ENCODE measurements around the gene ALX4. TPM values are rescaled to one million over a fixed set of nuclear protein-coding genes. Genes with fewer than 3 reads are reported as not detected.

The ALX4 gene
- polyA plus RNA-seq, 2 of the 4 experiments (the other 2 are of a cell fraction) = 1.00 to 5.6 TPM

DNA sequence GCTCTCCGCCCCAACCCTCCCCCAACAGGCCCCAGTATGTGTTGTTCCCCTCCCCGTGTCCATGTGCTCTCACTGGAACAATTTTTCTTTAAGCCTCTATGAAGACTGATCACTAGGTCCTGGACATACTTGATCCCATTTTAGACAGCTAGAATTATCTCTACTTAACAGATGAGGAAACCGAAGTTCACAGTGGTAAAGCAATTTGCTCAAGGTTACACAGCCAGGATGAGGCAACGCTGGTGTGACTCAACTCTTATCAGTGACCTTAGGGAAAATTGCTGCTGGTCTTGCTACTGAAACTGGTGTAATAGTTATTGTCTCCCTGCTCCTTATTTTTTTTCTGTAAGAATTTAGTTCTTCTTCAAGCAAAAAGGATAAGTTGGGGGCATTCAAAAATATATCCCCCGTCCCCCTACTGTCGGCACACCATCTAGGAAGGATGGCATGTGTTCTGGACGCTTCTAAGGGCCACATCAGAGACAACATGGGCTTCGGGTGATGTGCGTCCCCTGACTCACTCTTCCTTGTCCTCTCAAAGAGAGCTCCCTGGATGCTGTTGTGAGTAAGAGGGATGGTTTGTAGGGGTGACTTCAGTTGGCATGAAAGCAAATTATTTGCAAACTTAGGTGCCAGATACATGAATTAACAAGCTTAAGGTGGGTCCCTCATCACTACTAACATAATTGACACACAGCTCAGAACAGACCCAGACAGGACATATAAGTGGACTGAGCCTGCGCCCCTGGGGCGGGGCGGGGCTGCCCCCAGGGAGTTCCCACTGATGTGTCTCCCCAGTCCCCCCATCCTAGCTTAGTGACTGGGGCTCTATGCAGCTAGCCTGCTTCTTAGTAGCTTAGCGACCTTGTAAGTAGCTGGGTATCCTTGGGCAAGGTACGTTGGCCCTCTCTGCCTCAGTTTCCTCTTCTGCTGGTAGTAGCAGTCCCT is 23.6 kb upstream of the ALX4 start:
- peak overlapping the region; percentile 26 for H3K4me2 ChIP-seq
- POLR2A ChIA-PET = no interaction called here
- CTCF ChIA-PET = interaction anchor here (0.9 to 1.7 kb wide), 7 partner anchors 9 to 224 kb away, joined by 3 to 6 read pairs (median 3); no protein-coding TSS in a partner anchor
- H3K9me3 ChIP-seq = no peaks in the 10 kb centered on the region
- H3K4me3 ChIP-seq = no peak overlapping the region
- DNase-seq (ENCODE audit: low read depth in 1 of 2, low spot score in 1 of 2) (peak in 1 of 2 experiments; percentile 43), FAIRE-seq (no peak), ATAC-seq (peak; percentile 51 to 66; a peak in 3 of 6 replicates)
- H3K4me1 ChIP-seq = peaks cover 11% of the 10 kb centered on the region; the same call in 2 of the 3 replicates
- peak overlapping the region in 1 of 2 experiments; percentile 61; a peak in 2 of 6 replicates for H3K27ac ChIP-seq
- TF ChIP-seq, protein P1, sequence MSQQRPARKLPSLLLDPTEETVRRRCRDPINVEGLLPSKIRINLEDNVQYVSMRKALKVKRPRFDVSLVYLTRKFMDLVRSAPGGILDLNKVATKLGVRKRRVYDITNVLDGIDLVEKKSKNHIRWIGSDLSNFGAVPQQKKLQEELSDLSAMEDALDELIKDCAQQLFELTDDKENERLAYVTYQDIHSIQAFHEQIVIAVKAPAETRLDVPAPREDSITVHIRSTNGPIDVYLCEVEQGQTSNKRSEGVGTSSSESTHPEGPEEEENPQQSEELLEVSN (IDR thresholded peaks at IDR 0.05; ENCODE audit: borderline replicate concordance, low read depth) = no peak
- TF ChIP-seq CEBPB (IDR thresholded peaks at IDR 0.05) (peak; percentile 75 to 84), HEYL (CRISPR knock-in tag; IDR thresholded peaks at IDR 0.05) (no peak), FOSL2 (IDR thresholded peaks at IDR 0.05) (peak; percentile 50; the same call in 1 of the 2 replicates), FOSL2 (CRISPR knock-in tag; IDR thresholded peaks at IDR 0.05) (peak; percentile 42), RFX5 (IDR thresholded peaks at IDR 0.05) (no peak)
- TF ChIP-seq, protein P2, sequence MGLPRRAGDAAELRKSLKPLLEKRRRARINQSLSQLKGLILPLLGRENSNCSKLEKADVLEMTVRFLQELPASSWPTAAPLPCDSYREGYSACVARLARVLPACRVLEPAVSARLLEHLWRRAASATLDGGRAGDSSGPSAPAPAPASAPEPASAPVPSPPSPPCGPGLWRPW (IDR thresholded peaks at IDR 0.05) = 0 out of 2 replicates have a peak, but pooled peaks have one; percentile 25
- 49% methylated on average over 12 of the region's 14 CpGs for WGBS (ENCODE audit: missing lambda C conversion rate)

DNA sequence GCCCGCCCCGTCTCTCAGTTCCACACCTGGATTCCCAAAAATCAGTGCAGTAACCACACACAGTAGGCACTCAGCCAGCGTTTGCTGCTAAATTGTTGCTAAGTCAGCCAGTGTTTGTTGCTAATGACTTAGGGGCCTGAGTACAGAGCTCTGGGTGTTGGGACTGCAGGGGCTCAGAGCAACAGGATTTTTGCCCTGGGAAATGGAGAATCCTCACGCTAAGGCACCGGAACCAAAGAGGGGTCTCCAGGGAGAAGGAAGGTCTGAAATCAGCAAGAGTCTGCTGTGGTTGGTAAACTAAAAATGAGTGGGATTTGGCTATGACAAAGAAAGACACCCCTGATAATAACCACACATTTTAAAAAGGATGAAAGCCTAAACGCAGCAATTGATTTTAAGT is 22.7 kb upstream of the ALX4 start:
- Histone ChIP-seq H3K4me3 (no peak overlapping the region), H3K4me1 (peaks cover 11% of the 10 kb centered on the region; the same call in 2 of the 3 replicates), H3K4me2 (no peak overlapping the region), H3K9me3 (no peaks in the 10 kb centered on the region), H3K27ac (peak overlapping the region in 1 of 2 experiments; percentile 32; a peak in 1 of 6 replicates)
- 66% methylated on average over 6 of the region's 6 CpGs for WGBS (ENCODE audit: missing lambda C conversion rate)
- ChIA-PET POLR2A (no interaction called here), CTCF (interaction anchor here (1.5 to 4.5 kb wide), 5 partner anchors 8 to 224 kb away, joined by 3 to 21 read pairs (median 4); no protein-coding TSS in a partner anchor)
- FAIRE-seq (no peak), DNase-seq (ENCODE audit: low read depth in 1 of 2, low spot score in 1 of 2) (no peak), ATAC-seq (no peak)
- TF ChIP-seq RARB (CRISPR knock-in tag; IDR thresholded peaks at IDR 0.05) (no peak), RNF2 (IDR thresholded peaks at IDR 0.05; ENCODE audit: borderline replicate concordance, low read depth) (no peak), JUN (IDR thresholded peaks at IDR 0.05) (no peak), SREBF2 (IDR thresholded peaks at IDR 0.05) (no peak), ESRRA (IDR thresholded peaks at IDR 0.05; ENCODE audit: borderline replicate concordance, low read length) (no peak), EHF (CRISPR knock-in tag; IDR thresholded peaks at IDR 0.05) (no peak), ZC3H11A (IDR thresholded peaks at IDR 0.05) (no peak), CEBPB (IDR thresholded peaks at IDR 0.05) (no peak), MAZ (IDR thresholded peaks at IDR 0.05; ENCODE audit: borderline replicate concordance, low read depth, low read length) (no peak), CBX8 (IDR thresholded peaks at IDR 0.05) (no peak), HOXB5 (CRISPR knock-in tag; IDR thresholded peaks at IDR 0.05) (no peak), MAFK (IDR thresholded peaks at IDR 0.05; ENCODE audit: partially characterized antibody) (no peak)
- TF ChIP-seq, protein P3, sequence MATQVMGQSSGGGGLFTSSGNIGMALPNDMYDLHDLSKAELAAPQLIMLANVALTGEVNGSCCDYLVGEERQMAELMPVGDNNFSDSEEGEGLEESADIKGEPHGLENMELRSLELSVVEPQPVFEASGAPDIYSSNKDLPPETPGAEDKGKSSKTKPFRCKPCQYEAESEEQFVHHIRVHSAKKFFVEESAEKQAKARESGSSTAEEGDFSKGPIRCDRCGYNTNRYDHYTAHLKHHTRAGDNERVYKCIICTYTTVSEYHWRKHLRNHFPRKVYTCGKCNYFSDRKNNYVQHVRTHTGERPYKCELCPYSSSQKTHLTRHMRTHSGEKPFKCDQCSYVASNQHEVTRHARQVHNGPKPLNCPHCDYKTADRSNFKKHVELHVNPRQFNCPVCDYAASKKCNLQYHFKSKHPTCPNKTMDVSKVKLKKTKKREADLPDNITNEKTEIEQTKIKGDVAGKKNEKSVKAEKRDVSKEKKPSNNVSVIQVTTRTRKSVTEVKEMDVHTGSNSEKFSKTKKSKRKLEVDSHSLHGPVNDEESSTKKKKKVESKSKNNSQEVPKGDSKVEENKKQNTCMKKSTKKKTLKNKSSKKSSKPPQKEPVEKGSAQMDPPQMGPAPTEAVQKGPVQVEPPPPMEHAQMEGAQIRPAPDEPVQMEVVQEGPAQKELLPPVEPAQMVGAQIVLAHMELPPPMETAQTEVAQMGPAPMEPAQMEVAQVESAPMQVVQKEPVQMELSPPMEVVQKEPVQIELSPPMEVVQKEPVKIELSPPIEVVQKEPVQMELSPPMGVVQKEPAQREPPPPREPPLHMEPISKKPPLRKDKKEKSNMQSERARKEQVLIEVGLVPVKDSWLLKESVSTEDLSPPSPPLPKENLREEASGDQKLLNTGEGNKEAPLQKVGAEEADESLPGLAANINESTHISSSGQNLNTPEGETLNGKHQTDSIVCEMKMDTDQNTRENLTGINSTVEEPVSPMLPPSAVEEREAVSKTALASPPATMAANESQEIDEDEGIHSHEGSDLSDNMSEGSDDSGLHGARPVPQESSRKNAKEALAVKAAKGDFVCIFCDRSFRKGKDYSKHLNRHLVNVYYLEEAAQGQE (IDR thresholded peaks at IDR 0.05) = no peak

Measured in A549 (cell line).